SK-N-MC (cell line): Measurements from ENCODE around the gene CTAGE4.
"Not testable (repeated sequence)": the region's sequence is repeated elsewhere in the genome, so short reads cannot be mapped to it uniquely, and the experiment has no call there.

ENCODE experiments used
- EZH2 ChIP-seq: fragments of 200-600 bp; sonication (generic); IDR thresholded peaks from one replicate; pipeline ENCODE4 v1.6.1; 2017; ENCODE audit warnings: antibody characterized with exemption
- FOXP2 ChIP-seq: optimal IDR thresholded peaks from 2 replicates; pipeline ENCODE3; 2011; ENCODE audit warnings: mild to moderate bottlenecking, moderate library complexity; ENCODE audit not compliant: insufficient read depth; ENCODE audit errors: extremely low read length, control extremely low read depth

GRCh38 chr7:144233039-144233438 lies 49.8 kb downstream of the CTAGE4 start:
- TF ChIP-seq FOXP2, EZH2: not testable (repeated sequence)
